ENCODE data around the gene RNF8.
A peak's percentile ranks its signal among the peaks of the same experiment; 100 is the strongest.
"Not testable (repeated sequence)": the region's sequence is repeated elsewhere in the genome, so short reads cannot be mapped to it uniquely, and the experiment has no call there.

Gene RNF8

DNA sequence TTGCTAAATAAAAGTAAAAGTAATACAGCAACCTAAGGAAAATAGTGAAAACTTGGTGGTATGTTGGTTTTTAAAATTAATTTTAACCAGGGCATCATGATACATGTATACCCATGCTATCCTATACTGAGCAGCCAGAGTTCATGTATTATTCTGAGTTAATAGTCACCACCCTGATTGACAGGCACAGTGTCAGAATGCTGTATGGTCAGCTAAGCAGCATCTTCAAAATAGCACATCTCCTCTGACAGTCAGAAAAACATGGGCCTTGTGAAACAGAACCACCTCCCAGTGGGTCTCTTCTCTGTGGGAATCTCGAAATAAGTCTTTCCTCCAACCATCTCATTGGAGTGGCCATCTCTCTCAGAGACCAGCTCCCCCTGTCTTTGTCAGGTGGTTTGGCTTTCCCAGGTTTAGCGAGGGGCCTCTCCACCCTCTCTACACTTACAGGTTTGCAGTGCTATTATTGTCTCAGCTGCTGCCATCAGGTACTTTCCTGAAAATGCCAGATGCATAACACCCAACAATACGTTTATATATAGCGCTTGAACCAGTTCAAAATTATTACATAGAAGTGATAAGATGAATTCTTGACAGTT lies 47.1 kb upstream of the RNF8 start:
- Histone ChIP-seq H3K27me3 (replicated peaks; ENCODE audit: insufficient read depth, low read length) (no peaks in the 10 kb centered on the region), H3K9ac (ENCODE audit: low read length) (peak overlapping the region; percentile 27; the same call in 1 of the 2 replicates), H3K9me3 (replicated peaks; ENCODE audit: insufficient read depth, low read length) (no peaks in the 10 kb centered on the region), H3K4me1 (ENCODE audit: low read length) (peaks cover 54% of the 10 kb centered on the region), H3K4me2 (ENCODE audit: low read depth, low read length) (peak overlapping the region; percentile 42), H3K36me3 (replicated peaks; ENCODE audit: insufficient read depth, low read length) (no peaks in the 10 kb centered on the region), H4K20me1 (ENCODE audit: insufficient read depth, low read length) (no peaks in the 10 kb centered on the region), H3K9me2 (replicated peaks; ENCODE audit: insufficient read depth, low read length) (no peaks in the 10 kb centered on the region), H3K4me3 (ENCODE audit: low read length) (no peak overlapping the region), H3K79me2 (ENCODE audit: low read length) (no peaks in the 10 kb centered on the region), H2AFZ (ENCODE audit: low read length) (no peak overlapping the region), H3F3A (ENCODE audit: insufficient read depth, low read length) (peaks cover 13% of the 10 kb centered on the region), H3K27ac (ENCODE audit: low read length) (peak overlapping the region; percentile 84)
- no peak for TF ChIP-seq EZH2 (optimal IDR thresholded peaks at IDR 0.05; ENCODE audit: low read depth, low read length)
- TF ChIP-seq, protein P1, sequence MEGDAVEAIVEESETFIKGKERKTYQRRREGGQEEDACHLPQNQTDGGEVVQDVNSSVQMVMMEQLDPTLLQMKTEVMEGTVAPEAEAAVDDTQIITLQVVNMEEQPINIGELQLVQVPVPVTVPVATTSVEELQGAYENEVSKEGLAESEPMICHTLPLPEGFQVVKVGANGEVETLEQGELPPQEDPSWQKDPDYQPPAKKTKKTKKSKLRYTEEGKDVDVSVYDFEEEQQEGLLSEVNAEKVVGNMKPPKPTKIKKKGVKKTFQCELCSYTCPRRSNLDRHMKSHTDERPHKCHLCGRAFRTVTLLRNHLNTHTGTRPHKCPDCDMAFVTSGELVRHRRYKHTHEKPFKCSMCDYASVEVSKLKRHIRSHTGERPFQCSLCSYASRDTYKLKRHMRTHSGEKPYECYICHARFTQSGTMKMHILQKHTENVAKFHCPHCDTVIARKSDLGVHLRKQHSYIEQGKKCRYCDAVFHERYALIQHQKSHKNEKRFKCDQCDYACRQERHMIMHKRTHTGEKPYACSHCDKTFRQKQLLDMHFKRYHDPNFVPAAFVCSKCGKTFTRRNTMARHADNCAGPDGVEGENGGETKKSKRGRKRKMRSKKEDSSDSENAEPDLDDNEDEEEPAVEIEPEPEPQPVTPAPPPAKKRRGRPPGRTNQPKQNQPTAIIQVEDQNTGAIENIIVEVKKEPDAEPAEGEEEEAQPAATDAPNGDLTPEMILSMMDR (IDR thresholded peaks at IDR 0.05; ENCODE audit: low read length) = peak; percentile 44
- DNase-seq = peak; percentile 86

DNA sequence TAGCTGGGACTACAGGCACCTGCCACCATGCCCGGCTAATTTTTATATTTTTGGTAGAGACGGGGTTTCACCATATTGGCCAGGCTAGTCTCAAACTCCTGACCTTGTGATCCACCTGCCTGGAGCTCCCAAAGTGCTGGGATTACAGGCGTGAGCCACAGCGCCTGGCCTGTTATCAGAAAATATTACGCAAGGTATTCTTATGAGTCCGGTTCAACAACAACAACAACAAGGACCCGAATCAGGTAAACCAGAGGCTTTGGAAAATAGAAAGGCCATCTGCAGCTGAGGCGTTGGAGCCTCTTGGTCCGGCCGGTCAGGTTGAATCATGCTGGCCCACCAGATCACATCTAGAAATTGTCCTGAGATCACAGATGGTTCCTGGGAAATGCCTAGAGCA lies 46.3 kb upstream of the RNF8 start:
- Histone ChIP-seq H3K27ac (ENCODE audit: low read length) (peak overlapping the region; percentile 84), H3K4me2 (ENCODE audit: low read depth, low read length) (peak overlapping the region; percentile 42; the same call in 1 of the 2 replicates), H3K9ac (ENCODE audit: low read length) (peak overlapping the region; percentile 27), H3F3A (ENCODE audit: insufficient read depth, low read length) (peaks cover 13% of the 10 kb centered on the region), H3K4me1 (ENCODE audit: low read length) (peaks cover 54% of the 10 kb centered on the region)
- H3K36me3 ChIP-seq (replicated peaks; ENCODE audit: insufficient read depth, low read length); H3K9me3 ChIP-seq (replicated peaks; ENCODE audit: insufficient read depth, low read length); H3K9me2 ChIP-seq (replicated peaks; ENCODE audit: insufficient read depth, low read length); H4K20me1 ChIP-seq (ENCODE audit: insufficient read depth, low read length); H3K4me3 ChIP-seq (ENCODE audit: low read length); H2AFZ ChIP-seq (ENCODE audit: low read length); H3K27me3 ChIP-seq (replicated peaks; ENCODE audit: insufficient read depth, low read length); H3K79me2 ChIP-seq (ENCODE audit: low read length); DNase-seq: not testable (repeated sequence)

DNA sequence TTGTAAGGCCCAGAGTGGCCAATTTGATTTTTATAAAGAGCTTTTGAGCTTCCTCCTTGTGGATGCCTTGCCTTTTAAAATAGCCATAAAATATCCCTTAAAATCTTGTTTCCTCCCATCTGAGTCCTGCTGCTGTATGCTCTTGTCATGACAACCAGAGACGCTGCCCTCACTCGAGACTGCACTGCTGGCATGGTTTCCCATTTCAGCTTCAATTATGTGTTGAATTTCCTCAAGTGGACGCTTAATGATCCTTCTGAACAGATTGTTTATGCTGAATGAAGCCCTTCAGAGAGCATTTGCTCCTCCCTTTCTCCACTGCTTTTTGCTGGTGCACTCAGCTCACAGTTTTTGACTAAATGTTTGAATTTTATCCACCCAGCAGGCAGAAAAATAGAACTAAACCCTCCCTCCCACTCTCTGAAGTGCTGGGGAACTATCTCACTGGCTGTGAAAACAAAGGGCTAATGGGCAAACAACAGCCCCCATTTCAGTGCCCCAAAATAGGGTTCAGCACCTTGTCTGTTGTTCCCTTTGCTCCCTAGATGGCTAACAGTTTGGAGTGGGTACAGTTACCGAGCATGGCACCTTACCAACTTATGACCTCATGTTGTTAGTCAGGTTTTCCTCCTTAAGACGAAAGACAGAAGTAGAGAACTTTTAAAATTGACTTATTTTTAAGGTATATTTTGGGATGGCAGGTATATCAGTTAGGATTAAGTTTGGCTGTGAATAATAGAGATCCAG lies 45.5 kb upstream of the RNF8 start:
- H3K4me1 ChIP-seq (ENCODE audit: low read length) = peaks cover 54% of the 10 kb centered on the region
- peaks cover 13% of the 10 kb centered on the region for H3F3A ChIP-seq (ENCODE audit: insufficient read depth, low read length)
- no peaks in the 10 kb centered on the region for H3K9me3 ChIP-seq (replicated peaks; ENCODE audit: insufficient read depth, low read length)
- no peaks in the 10 kb centered on the region for H3K9me2 ChIP-seq (replicated peaks; ENCODE audit: insufficient read depth, low read length)
- H3K9ac ChIP-seq (ENCODE audit: low read length) = no peak overlapping the region
- H3K79me2 ChIP-seq (ENCODE audit: low read length) = no peaks in the 10 kb centered on the region
- peak overlapping the region; percentile 84; the same call in 1 of the 2 replicates for H3K27ac ChIP-seq (ENCODE audit: low read length)
- no peak overlapping the region for H2AFZ ChIP-seq (ENCODE audit: low read length)
- no peaks in the 10 kb centered on the region for H3K36me3 ChIP-seq (replicated peaks; ENCODE audit: insufficient read depth, low read length)
- no peak for DNase-seq
- no peak overlapping the region for H3K4me2 ChIP-seq (ENCODE audit: low read depth, low read length)
- no peaks in the 10 kb centered on the region for H4K20me1 ChIP-seq (ENCODE audit: insufficient read depth, low read length)
- H3K4me3 ChIP-seq (ENCODE audit: low read length) = no peak overlapping the region
- TF ChIP-seq, protein P1 (IDR thresholded peaks at IDR 0.05; ENCODE audit: low read length) = no peak
- TF ChIP-seq EZH2 (optimal IDR thresholded peaks at IDR 0.05; ENCODE audit: low read depth, low read length) (no peak), EZH2phosphoT487 (IDR thresholded peaks at IDR 0.05; ENCODE audit: low read length) (no peak)
- H3K27me3 ChIP-seq (replicated peaks; ENCODE audit: insufficient read depth, low read length) = no peaks in the 10 kb centered on the region

DNA sequence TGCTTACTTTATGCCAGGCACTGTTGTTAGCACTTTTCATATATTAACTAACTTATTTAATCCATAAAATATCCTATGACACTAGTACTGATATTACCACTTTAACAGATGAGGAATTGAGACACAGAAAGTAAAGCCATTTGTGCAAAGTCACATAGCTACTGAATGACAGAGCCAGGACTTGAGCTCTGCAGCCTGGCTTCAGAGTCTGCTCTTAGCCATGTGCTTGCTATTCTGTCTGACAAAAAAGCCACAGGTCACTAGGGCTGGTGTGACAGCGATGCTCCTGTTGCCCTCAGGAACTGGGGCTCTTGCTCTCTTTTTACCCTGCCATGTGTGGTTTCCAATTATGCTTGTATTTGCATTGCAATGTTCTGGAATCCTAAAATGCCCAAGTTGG lies 44.7 kb upstream of the RNF8 start:
- TF ChIP-seq EZH2phosphoT487 (IDR thresholded peaks at IDR 0.05; ENCODE audit: low read length) (no peak), EZH2 (optimal IDR thresholded peaks at IDR 0.05; ENCODE audit: low read depth, low read length) (no peak)
- TF ChIP-seq, protein P1 (IDR thresholded peaks at IDR 0.05; ENCODE audit: low read length) = no peak

More for the DNA sequence above, 44.7 kb upstream of the RNF8 start:
- Histone ChIP-seq H3F3A (ENCODE audit: insufficient read depth, low read length) (peaks cover 13% of the 10 kb centered on the region), H3K9ac (ENCODE audit: low read length) (peak overlapping the region; percentile 1; the same call in 1 of the 2 replicates), H4K20me1 (ENCODE audit: insufficient read depth, low read length) (no peaks in the 10 kb centered on the region), H3K9me3 (replicated peaks; ENCODE audit: insufficient read depth, low read length) (no peaks in the 10 kb centered on the region), H3K27me3 (replicated peaks; ENCODE audit: insufficient read depth, low read length) (no peaks in the 10 kb centered on the region), H3K4me1 (ENCODE audit: low read length) (peaks cover 53% of the 10 kb centered on the region), H2AFZ (ENCODE audit: low read length) (no peak overlapping the region), H3K9me2 (replicated peaks; ENCODE audit: insufficient read depth, low read length) (no peaks in the 10 kb centered on the region), H3K27ac (ENCODE audit: low read length) (peak overlapping the region; percentile 12; the same call in 1 of the 2 replicates), H3K79me2 (ENCODE audit: low read length) (no peaks in the 10 kb centered on the region), H3K36me3 (replicated peaks; ENCODE audit: insufficient read depth, low read length) (no peaks in the 10 kb centered on the region), H3K4me2 (ENCODE audit: low read depth, low read length) (no peak overlapping the region), H3K4me3 (ENCODE audit: low read length) (no peak overlapping the region)
- DNase-seq = peak; percentile 36
